B cell (primary cell): Measurements from ENCODE around the gene ZNF587. TPM values are rescaled to one million over a fixed set of nuclear protein-coding genes. Genes with fewer than 3 reads are reported as not detected.
"Not testable (repeated sequence)": the region's sequence is repeated elsewhere in the genome, so short reads cannot be mapped to it uniquely, and the experiment has no call there.

ENCODE experiments used
- ATAC-seq: fragments of 200-7000 bp; cut with Tn5 transposase; one replicate; pipeline ENCODE4 v1.10.0; 2021; ENCODE audit warnings: low read depth, mild to moderate bottlenecking, moderate number of reproducible peaks, moderate library complexity
- CTCF ChIA-PET: fragments of 350-600 bp; sonication (Branson Sonifier 250); formaldehyde crosslinking; loops from one replicate; lab custom pipeline; 2021; ENCODE audit warnings: antibody characterized with exemption, inconsistent platforms; lab: Charles Lee
- POLR2A ChIA-PET: fragments of 350-600 bp; sonication (Branson Sonifier 250); formaldehyde crosslinking; loops from one replicate; lab custom pipeline; 2021; ENCODE audit warnings: antibody characterized with exemption; lab: Charles Lee
- DNase-seq: peaks from one replicate; pipeline ENCODE4 v3.0.0; 2013
- H2AFZ ChIP-seq: 2 replicates; pipeline ENCODE4 v1.6.1; 2012; ENCODE audit warnings: mild to moderate bottlenecking, low read depth, low read length; ENCODE audit not compliant: insufficient read depth, poor library complexity, severe bottlenecking
- H3K27ac ChIP-seq, 2 donors: 1 replicate in 1 of 2; 2 replicates in 1 of 2; pipeline ENCODE4 v1.5.1; 2012 to 2013; ENCODE audit warnings: low read length in 2 of 2, mild to moderate bottlenecking in 2 of 2, moderate library complexity in 1 of 2
- H3K27me3 ChIP-seq, 4 experiments: fragments of 200-600 bp in 1 of 4; sonication (generic) in 1 of 4; replicated peaks in 1 of 4; 1 replicate in 2 of 4; 2 replicates in 2 of 4; pipeline versions ENCODE4 v1.6.1 to v1.7.0; 2013 to 2016; ENCODE audit warnings: low read length in 3 of 4, mild to moderate bottlenecking in 2 of 4, mixed read lengths in 1 of 4, moderate library complexity in 1 of 4; ENCODE audit not compliant: insufficient read depth in 4 of 4, control insufficient read depth in 3 of 4; ENCODE audit errors: control extremely low read depth in 1 of 4
- H3K36me3 ChIP-seq, 2 experiments: replicated peaks in 1 of 2; 1 replicate in 1 of 2; 2 replicates in 1 of 2; pipeline versions ENCODE4 v1.6.1 to v1.7.1; 2013; ENCODE audit warnings: low read length in 1 of 2; ENCODE audit not compliant: insufficient read depth in 2 of 2, control insufficient read depth in 1 of 2; ENCODE audit errors: control extremely low read depth in 1 of 2, extremely low read depth in 1 of 2
- H3K4me1 ChIP-seq, 2 donors: fragments of 200-600 bp in 1 of 2; sonication (generic) in 1 of 2; 1 replicate in 1 of 2; 2 replicates in 1 of 2; pipeline versions ENCODE4 v1.5.1 to v1.6.1; 2013 to 2017; ENCODE audit warnings: low read length in 2 of 2; ENCODE audit not compliant: control insufficient read depth in 2 of 2, insufficient read depth in 2 of 2
- H3K4me2 ChIP-seq: replicated peaks from 2 replicates; pipeline ENCODE3; 2012; ENCODE audit warnings: mild to moderate bottlenecking, low read depth, low read length; ENCODE audit not compliant: poor library complexity, severe bottlenecking
- H3K4me3 ChIP-seq, 5 experiments: fragments of 200-600 bp in 1 of 5; sonication (generic) in 1 of 5; 1 replicate in 3 of 5; 2 replicates in 2 of 5; pipeline versions ENCODE4 v1.5.1 to v1.7.0; 2011 to 2016; ENCODE audit warnings: low read length in 4 of 5, mild to moderate bottlenecking in 4 of 5, low read depth in 2 of 5, control low read depth in 1 of 5, moderate library complexity in 1 of 5; ENCODE audit not compliant: insufficient read depth in 1 of 5; ENCODE audit errors: control extremely low read depth in 1 of 5, extremely low read depth in 1 of 5
- H3K79me2 ChIP-seq: fragments of 200-600 bp; sonication (generic); one replicate; pipeline ENCODE4 v1.6.0; 2016; ENCODE audit warnings: low read length; ENCODE audit not compliant: control insufficient read depth, insufficient read depth
- H3K9ac ChIP-seq: fragments of 200-600 bp; sonication (generic); 2 replicates; pipeline ENCODE4 v1.6.1; 2017; ENCODE audit warnings: mild to moderate bottlenecking, low read length, moderate library complexity
- H3K9me3 ChIP-seq, 3 donors: one replicate each; pipeline versions ENCODE4 v1.6.1 to v1.7.1; 2013; ENCODE audit warnings: low read length in 2 of 3; ENCODE audit not compliant: control insufficient read depth in 2 of 3, insufficient read depth in 1 of 3; ENCODE audit errors: control extremely low read depth in 1 of 3
- H4K20me1 ChIP-seq: 2 replicates; pipeline ENCODE4 v1.6.0; 2012; ENCODE audit warnings: mild to moderate bottlenecking, low read length; ENCODE audit not compliant: insufficient read depth, control insufficient read depth, poor library complexity, severe bottlenecking
- H3K27ac Mint-ChIP-seq: one replicate; pipeline ENCODE4 v1.8.0; 2021; ENCODE audit warnings: mixed read lengths
- H3K27me3 Mint-ChIP-seq: one replicate; pipeline ENCODE4 v1.8.0; 2021; ENCODE audit warnings: mixed read lengths
- H3K4me1 Mint-ChIP-seq: one replicate; pipeline ENCODE4 v1.8.0; 2021; ENCODE audit warnings: mixed read lengths
- H3K4me3 Mint-ChIP-seq: one replicate; pipeline ENCODE4 v1.8.0; 2021; ENCODE audit warnings: mixed read lengths
- H3K9me3 Mint-ChIP-seq: one replicate; pipeline ENCODE4 v1.8.0; 2022; ENCODE audit warnings: mixed read lengths; ENCODE audit not compliant: insufficient read depth
- CTCF ChIP-seq: fragments of 200-600 bp; IDR thresholded peaks from one replicate; pipeline ENCODE4 v1.8.0; 2022; ENCODE audit warnings: antibody characterized with exemption, mild to moderate bottlenecking
- EZH2 ChIP-seq: IDR thresholded peaks from 2 replicates; pipeline ENCODE4 v1.6.1; 2012; ENCODE audit warnings: borderline replicate concordance, low read depth, mild to moderate bottlenecking, moderate library complexity, low read length; ENCODE audit not compliant: insufficient read depth, poor library complexity, severe bottlenecking
- WGBS: methylation state at CpG from one replicate; pipeline ENCODE4 v1.1.5; 2013; ENCODE audit warnings: missing lambda C conversion rate; ENCODE audit not compliant: insufficient coverage; 5-methylcytosine and 5-hydroxymethylcytosine counted together
- intact Hi-C: fragments of 100-400 bp; cut with micrococcal nuclease; formaldehyde crosslinking; loops from one replicate; pipeline ENCODE4 v1.10.0; 2022
- polyA plus RNA-seq: library from polyadenylated mRNA; depleted of rRNA; stranded (reverse); fragments of >200 nt; gene quantifications from 2 replicates; pipeline ENCODE4 v1.2.3, GENCODE V29; 2012
- total RNA-seq, 2 donors: library from RNA; stranded (reverse); fragments of 120-200 nt in 1 of 2; gene quantifications; 1 replicate in 1 of 2; 2 replicates in 1 of 2; pipeline versions ENCODE4 v1.2.3 to v1.2.4, GENCODE V29; 2013 to 2022

ZNF587 gene
- total and polyA plus RNA-seq, 2 donors (not counting 1 experiment from before 2014, with no cell fraction given), result 16.6 to 72.9 TPM

- DNase-seq (no peak), ATAC-seq (no peak)
- H3K9me3 Mint-ChIP-seq, result peaks cover 10% of the 10 kb centered on the region
- 100% methylated on average over 1 of the region's 2 CpGs for WGBS
- no peak overlapping the region for H3K4me3 Mint-ChIP-seq
- peaks cover 2% of the 10 kb centered on the region for H3K4me1 Mint-ChIP-seq
- POLR2A ChIA-PET, result no interaction called here
- Histone ChIP-seq H3K36me3 (peaks cover 13 to 41% of the 10 kb centered on the region in 2 experiments), H3K27ac (no peak overlapping the region), H4K20me1 (no peaks in the 10 kb centered on the region), H3K4me2 (no peak overlapping the region), H3K4me1 (no peaks in the 10 kb centered on the region), H3K9me3 (peaks cover 13 to 58% (median 32%) of the 10 kb centered on the region in 3 donors), H2AFZ (no peak overlapping the region), H3K79me2 (peaks cover 18% of the 10 kb centered on the region), H3K9ac (no peak overlapping the region), H3K4me3 (no peak overlapping the region), H3K27me3 (no peaks in the 10 kb centered on the region)
- intact Hi-C loops, result no loop called here
- CTCF ChIA-PET, result no interaction called here
- peak overlapping the region; percentile 50 for H3K27ac Mint-ChIP-seq
- no peaks in the 10 kb centered on the region for H3K27me3 Mint-ChIP-seq
- TF ChIP-seq CTCF (no peak), EZH2 (no peak)
These were observed 20.6 kb downstream of the ZNF587 start for GRCh38 chr19:57870225-57870624.

GRCh38 chr19:57872450-57872849 lies 22.8 kb downstream of the ZNF587 start:
- H3K27ac ChIP-seq, result no peak overlapping the region
- no peak for DNase-seq
- H3K79me2 ChIP-seq, result peaks cover 26% of the 10 kb centered on the region
- CTCF ChIA-PET, result no interaction called here
- no peak overlapping the region for H3K9ac ChIP-seq
- Mint-ChIP-seq H3K27me3 (no peaks in the 10 kb centered on the region), H3K9me3 (peaks cover 14% of the 10 kb centered on the region), H3K4me1 (peaks cover 2% of the 10 kb centered on the region), H3K4me3 (no peak overlapping the region), H3K27ac (no peak overlapping the region)
- intact Hi-C loops, result no loop called here
- peaks cover 17 to 64% (median 38%) of the 10 kb centered on the region in 3 donors for H3K9me3 ChIP-seq
- H3K4me3 ChIP-seq, result no peak overlapping the region
- no peaks in the 10 kb centered on the region for H4K20me1 ChIP-seq
- no peak for ATAC-seq
- no peaks in the 10 kb centered on the region for H3K27me3 ChIP-seq
- H2AFZ ChIP-seq, result no peak overlapping the region
- POLR2A ChIA-PET, result interaction anchor here (0.6 kb wide), 1 partner anchor 158 kb away, joined by 3 read pairs; no protein-coding TSS in a partner anchor
- peaks cover 16 to 43% of the 10 kb centered on the region in 2 experiments for H3K36me3 ChIP-seq
- H3K4me2 ChIP-seq, result no peak overlapping the region
- H3K4me1 ChIP-seq, result no peaks in the 10 kb centered on the region
- TF ChIP-seq EZH2, result no peak
- TF ChIP-seq CTCF, result no peak

DNA sequence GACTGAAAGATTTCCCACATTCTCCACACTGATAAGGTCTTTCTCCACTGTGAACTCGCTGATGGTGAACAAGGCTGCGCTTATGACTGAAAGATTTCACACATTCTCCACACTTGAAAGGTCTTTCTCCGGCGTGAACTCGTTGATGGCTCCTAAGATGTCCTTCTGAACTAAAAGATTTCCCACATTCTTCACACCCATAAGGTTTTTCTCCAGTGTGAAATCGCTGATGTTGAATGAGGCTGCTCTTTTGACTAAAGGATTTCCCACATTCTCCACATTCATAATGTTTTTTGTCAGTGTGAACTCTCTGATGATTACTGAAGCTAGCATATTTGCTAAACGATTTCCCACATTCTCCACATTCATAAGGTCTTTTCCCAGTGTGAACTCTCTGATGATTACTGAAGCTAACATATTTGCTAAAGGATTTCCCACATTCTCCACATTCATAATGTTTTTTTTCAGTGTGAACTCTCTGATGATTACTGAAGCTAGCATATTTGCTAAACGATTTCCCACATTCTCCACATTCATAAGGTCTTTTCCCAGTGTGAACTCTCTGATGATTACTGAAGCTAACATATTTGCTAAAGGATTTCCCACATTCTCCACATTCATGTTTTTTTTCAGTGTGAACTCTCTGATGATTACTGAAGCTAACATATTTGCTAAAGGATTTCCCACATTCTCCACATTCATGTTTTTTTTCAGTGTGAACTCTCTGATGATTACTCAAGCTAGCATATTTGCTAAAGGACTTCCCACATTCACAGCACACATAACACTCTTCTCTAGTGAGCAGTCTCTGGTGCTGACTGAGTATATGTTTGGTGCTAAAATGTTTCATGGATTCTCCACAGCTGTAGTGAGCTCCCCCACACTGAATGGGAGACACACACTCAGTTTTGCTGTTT lies 24.5 kb downstream of the ZNF587 start:
- H3K27me3 ChIP-seq, H3K9ac ChIP-seq, intact Hi-C loops, H3K27ac ChIP-seq, H4K20me1 ChIP-seq, CTCF ChIA-PET, H2AFZ ChIP-seq, H3K27ac Mint-ChIP-seq, ATAC-seq, H3K4me1 Mint-ChIP-seq, H3K4me3 ChIP-seq, H3K4me3 Mint-ChIP-seq, POLR2A ChIA-PET, H3K27me3 Mint-ChIP-seq, DNase-seq, H3K4me1 ChIP-seq, H3K4me2 ChIP-seq: not testable (repeated sequence)
- Histone ChIP-seq H3K79me2 (peaks cover 33% of the 10 kb centered on the region), H3K36me3 (peaks cover 15 to 43% of the 10 kb centered on the region in 2 experiments), H3K9me3 (peaks cover 17 to 61% (median 38%) of the 10 kb centered on the region in 3 donors)
- peaks cover 14% of the 10 kb centered on the region for H3K9me3 Mint-ChIP-seq
- WGBS, result 100% methylated on average over 1 of the region's 8 CpGs
